Left kidney (tissue), 2 donors: ENCODE results near the gene TMEM8B. TPM values are rescaled to one million over a fixed set of nuclear protein-coding genes. Genes with fewer than 3 reads are reported as not detected.
A peak's percentile ranks its signal among the peaks of the same experiment; 100 is the strongest.
"Not testable (repeated sequence)": the region's sequence is repeated elsewhere in the genome, so short reads cannot be mapped to it uniquely, and the experiment has no call there.

Source experiments
- DNase-seq: peaks from one replicate; pipeline ENCODE4 v3.0.0-alpha.2; 2013
- polyA plus RNA-seq: library from polyadenylated mRNA; unstranded; fragments of 120-200 nt; gene quantifications from one replicate; pipeline ENCODE4 v1.2.1, GENCODE V29; 2013; ENCODE audit not compliant: insufficient read length

Gene TMEM8B
- polyA plus RNA-seq, 1 donor: 27.7 TPM

DNA sequence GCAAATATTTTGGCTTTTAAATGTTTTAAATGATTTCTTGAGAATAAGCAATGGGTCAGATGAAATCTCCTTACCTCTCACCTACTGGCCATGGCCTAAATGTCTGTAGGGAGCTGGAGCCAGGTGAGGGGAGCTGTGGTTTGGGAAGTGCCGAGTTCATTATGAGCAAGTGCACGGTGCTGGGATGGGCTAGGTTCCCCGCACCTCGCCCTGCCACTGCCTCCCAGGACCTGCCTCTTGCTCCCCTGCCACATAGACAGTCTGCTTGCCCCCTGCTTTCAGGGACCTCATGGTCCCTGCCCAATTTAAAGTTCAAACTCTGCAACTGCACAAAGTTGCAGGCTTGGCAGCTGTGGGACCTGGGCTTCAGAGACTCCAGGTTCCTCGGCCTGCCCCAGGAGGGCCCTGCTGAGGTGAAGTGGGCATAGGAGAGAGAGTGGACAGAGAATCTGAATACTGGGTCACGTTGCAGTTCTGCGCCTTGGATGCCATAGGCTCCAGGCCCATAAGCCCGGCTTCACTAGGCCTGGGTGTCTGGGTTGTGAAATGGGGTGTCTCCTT lies 35.7 kb downstream of the TMEM8B start:
- no peak for DNase-seq

DNA sequence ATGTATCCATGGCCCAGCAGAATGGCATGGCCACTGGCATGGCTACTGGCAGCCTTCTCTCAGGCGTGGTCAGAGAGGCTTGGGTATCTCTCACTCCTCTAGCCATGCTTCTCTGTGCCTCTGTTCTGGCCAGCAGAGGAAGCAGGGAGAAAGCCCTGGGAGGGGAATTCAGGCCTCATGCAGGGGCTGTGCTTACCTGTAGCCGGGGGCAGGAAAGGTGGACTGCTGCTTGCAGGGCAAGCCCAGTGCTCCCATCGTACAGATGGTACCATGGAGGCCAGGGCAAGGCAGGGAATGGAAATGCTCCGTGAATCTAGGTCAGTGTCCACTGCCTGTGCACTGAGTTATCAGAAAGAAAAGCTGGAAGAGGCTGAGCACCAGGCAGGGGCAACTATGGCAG lies 38.5 kb downstream of the TMEM8B start:
- no peak for DNase-seq

DNA sequence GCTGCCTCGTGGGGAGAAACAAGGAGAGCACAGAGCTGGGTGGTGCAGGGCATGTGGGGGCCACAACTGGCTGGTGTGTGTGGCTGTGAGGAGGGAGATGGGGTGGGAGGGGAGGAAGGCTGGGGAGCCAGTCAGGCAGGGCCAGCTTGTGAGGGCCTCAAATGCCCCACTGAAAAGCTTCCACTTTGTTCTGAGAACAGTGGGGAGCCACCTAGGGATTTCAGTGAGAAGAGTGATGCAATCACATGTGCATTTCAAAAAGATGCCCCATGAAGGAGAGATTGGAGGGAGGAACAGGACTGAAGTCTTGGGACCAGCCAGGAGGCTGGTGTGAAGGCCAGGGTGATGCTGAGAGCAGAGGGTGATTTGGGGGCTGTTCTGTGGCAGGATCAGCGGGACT lies 39.9 kb downstream of the TMEM8B start:
- no peak for DNase-seq

DNA sequence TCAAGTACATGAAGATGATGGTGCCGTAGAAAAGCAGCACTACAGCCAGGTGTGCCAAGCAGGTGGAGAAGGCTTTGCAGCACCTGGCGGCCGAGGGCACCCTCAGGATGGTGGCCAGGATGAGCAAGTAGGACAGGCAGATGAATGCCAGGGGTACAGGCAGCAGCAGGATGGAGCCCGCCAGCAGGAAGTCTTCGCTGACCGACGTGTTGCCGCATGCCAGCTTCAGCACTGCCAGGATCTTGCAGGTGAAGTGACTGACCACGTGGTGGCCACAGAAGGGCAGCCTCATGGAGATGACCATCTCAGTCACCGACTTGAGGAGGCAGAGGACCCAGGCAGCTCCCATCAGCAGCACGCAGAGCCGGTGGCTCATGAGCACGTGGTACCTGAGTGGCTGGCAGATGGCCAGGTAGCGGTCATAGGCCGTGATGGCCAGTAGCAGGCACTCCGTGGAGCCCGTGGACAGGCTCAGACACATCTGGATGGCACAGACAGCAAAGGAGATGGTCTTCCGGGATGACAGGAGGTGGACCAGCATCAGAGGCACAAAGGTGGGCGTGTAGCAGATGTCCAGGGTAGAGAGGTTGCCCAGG lies 40.7 kb downstream of the TMEM8B start:
- no peak for DNase-seq

DNA sequence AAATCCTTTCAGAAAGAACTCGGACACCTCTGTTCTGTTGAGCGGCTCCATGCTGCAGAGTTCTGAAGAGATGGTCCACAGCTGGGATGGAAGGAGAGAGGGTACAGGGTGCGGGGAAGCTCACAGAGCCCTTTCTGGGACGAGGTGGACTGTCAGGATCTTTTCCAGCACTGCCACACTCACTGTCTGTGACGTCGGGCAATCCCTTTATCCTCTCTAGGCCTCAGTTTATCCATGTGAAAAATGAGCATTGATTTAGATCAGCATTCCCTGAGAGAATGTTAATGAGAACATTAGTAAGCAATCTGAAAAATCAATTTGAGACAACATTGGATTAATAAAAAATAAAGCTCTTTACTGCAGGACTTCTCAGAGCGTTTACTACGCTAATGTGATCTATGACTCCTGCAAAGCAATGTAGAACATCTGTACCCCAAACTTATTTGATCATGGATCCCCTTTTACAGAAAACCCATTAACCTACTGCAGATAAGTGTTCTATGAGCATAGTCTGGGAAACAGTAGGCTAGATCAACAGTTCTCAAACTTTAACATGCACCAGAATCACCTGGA lies 41.4 kb downstream of the TMEM8B start, which contains the start of gene OR13J1:
TSS of gene OR13J1 (minus strand) at position 51 of the 573 bp plus-strand sequence. CDS start at position 51, 0 bp downstream.
- no peak for DNase-seq

DNA sequence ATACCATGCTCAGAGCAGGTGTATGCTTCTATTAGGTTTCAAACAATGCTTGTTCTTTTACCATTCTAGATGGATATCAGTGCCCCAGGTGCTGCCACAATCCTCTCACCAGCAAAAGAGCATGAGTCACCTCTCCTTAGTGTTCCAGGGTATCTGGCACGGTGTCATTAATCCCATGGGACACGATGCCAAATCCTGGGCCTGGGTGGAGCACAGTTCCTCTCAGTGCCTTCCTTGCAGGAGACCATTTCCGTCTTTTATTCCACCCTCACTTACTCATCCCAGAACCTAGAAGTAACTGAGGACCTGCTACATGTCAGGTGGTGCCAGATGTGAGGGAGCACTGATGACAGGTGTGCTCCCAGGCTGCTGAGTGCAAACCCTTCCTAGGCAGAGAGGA lies 42.5 kb downstream of the TMEM8B start:
- no peak for DNase-seq

DNA sequence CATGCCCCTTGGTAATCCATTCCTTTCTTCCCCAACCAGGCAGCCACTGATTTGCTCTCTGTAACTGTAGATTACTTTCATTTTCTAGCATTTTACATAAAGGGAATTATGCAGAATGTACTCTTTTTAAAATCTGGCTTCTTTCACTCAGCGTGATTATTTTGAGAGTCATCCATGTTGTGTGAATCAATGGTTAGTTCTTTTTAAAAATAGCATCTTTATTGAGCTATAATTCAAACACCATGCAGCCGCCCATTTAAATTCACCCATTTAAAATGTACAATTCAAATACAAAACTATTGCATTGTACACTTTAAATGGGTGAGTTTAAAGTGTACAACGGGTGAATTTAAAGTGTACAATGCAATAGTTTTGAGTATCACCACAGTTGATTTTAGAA lies 43.5 kb downstream of the TMEM8B start:
- DNase-seq: no peak

DNA sequence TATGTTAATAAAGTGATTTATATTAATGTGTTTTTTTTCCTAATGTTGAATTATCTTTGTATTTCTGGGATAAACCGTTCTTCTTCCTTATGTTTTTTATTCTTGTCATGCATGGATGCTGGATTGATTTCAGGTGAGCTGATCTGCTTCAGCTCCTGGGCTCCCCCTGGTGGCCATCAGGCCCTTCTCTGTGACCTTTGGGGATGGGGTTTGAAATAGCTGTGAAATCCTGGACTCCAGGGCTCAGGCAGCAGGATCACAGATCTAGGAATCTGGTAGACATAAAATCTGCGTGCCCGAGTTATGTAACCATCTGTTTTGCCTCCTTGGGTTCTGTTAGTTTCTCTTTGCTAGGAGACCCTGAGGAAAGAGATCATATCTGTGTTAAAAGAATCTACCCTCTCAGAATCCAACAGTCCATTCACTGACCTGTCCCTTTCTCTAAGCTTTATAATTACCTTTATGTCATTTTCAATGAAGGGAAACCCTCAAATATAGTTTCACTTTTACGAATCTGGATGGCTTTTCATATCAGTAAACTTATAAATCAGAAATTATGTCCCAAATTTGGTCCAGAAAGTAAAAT lies 53.3 kb downstream of the TMEM8B start:
- DNase-seq: peak; percentile 70

DNA sequence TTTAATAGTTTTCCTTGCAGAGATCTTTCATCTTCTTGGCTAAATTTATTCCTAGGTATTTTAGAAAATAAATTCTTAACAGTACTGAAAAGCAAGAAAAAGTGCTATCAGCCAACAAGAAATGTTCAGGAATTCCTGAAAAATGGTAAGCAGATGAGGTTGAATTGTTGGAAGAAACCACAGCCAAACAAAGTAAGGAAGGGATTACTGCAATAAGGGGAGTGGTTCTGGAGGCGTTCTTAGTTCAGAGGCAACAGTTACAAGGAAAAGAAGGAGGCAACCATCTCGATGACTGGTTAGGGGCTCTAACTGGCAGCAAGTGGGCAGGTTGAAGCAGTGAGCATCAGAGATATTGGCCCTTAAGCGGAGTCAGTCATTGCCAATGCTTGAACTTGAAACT lies 54.0 kb downstream of the TMEM8B start:
- no peak for DNase-seq

DNA sequence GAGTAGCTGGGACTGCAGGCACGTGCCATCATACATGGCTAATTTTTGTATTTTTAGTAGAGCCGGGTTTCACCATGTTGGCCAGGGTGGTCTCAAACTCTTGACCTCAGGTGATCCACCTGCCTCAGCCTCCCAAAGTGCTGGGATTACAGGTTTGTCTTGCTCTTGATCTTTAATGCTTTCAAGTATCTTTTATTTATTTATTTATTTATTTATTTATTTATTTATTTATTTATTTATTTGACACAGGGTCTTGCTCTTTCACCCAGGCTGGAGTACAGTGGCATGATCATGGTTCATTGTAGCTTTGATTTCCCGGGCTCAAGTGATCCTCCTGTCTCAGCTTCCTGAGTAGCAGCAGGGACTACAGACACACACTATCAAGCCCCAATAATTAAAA lies 55.9 kb downstream of the TMEM8B start:
- not testable (repeated sequence) for DNase-seq

DNA sequence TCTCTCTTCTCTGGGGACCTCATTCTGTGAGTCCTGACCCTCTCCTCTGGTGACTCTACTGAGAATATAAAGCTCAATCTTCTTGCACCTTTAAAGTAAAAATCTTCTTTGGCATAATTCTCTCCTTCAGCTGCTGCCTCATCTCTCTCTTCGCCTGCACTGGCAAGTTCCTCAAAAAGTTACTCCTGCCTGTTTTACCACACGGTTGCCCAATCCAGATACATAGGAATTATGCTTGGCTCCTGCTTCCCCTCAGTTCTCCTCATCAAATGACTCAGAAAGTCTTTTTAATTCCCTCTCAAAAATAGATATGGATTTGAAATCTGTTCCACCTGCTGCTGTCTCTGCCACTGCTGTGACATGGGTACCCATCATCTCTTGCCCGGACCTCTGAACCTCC lies 62.6 kb downstream of the TMEM8B start:
- DNase-seq: no peak

DNA sequence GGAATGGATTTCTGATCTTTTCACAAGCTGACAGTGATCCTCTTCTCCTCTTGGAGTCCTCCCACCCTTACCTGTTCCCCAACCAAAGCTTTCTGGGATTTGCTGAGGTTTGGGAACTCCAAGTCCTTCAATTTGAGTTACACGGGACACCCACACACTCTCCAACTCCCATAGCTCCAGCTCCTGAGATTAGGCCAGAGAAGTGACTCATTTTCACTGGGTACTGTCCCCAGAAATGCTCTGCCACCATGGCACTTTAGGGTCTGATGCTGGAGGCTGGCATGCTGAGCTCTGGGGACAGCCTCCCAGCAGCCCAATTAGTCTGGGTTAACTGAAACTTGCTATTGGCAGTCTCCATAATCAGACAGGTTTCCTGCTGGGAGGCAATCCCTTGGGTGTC lies 63.0 kb downstream of the TMEM8B start:
- no peak for DNase-seq

DNA sequence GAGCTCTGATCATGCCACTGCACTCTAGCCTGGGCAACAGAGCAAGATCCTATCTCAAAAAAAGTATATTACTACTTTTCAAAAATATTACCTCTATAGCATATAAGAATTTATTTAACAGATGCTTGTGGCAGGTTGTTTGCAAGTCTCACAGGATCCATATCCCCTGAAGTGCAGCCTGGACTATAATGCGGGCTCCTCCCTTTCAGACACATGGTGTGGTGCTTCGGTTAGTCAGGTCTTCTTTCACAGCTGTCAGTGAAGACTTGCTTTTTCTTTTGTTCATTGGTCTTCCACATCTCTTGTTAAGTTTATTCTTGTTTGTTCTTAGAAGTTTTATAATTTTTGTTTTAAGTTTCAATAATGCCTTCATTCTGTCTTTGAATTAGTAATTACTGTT lies 67.5 kb downstream of the TMEM8B start:
- DNase-seq: no peak

DNA sequence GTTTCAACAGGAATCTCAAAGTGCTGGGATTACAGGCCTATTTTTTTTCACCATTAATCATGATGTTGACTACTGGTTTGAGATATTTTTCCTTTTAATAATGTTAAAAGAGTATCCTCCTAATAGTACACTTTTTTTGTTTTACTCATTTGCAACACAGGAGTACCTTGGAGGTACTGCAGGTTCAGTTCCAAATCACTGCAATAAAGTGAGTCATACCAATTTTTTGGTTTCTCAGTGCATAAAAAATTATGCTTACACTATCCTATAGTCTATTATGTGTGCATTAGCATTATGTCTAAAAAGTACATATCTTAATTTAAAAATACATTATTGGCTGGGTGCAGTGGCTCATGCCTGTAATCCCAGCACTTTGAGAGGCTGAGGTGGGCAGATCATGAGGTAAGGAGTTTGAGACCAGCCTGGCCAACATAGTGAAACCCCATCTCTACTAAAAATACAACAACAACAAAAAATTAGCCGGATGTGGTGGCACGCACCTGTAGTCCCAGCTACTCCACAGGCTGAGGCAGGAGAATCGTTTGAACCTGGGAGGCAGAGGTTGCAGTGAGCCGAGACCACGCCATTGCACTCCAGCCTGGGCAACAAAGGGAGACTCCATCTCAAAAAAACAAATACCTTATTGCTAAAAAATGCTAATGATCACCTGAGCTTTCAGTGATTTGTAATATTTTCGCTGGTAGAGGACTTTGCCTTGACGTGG lies 68.5 kb downstream of the TMEM8B start:
- not testable (repeated sequence) for DNase-seq

DNA sequence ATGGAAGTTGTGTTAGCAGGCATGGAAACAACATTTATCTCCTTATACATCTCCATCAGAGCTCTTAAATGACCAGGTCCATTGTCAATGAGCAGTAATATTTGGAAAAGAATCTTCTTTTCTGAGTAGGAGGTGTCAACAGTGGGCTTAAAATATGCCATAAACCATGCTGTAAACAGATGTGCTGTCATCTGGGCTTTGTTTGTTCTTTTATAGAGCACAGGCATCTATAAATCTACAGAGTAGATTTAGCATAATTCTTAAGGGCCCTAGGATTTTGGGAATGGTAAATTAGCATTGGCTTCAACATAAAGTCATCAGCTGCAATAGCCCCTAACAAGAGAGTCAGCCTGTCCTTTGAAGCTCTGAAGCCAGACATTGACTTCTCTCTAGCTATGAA lies 69.3 kb downstream of the TMEM8B start:
- DNase-seq: no peak

DNA sequence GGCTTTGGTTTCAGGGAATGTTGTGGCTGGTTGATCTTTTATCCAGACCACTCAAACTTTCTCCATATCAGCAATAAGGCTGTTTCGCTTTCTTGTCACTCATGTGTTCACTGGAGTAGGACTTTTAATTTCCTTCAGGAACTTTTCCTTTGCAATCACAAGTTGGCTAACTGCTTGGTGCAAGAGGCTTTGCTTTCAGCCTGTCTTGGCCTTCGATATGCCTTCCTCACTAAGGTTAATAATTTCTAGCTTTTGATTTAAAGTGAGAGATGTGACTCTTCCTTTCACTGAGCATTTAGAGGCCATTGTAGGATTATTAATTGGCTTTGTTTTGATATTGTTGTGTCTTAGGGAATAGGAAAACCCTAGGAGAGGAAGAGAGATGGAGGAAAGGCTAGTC lies 70.0 kb downstream of the TMEM8B start:
- no peak for DNase-seq

DNA sequence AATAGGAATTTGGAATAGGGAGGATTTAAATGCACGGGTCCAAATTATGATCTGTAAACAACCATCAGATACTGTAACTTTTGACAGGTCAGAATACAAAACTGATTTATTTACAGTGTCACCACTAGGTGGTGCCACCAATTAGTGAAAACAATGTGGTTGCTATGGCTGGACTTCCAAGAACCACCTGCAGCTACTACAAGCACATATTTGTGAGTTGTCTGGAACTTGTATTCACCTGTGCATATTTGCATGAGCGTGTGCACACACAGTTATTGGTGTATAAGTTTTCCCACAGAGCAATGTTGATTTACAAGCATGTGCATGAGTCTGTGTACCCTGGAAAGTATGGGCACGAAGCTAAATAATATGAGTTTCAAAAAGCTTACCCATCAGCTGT lies 74.0 kb downstream of the TMEM8B start:
- DNase-seq: no peak

DNA sequence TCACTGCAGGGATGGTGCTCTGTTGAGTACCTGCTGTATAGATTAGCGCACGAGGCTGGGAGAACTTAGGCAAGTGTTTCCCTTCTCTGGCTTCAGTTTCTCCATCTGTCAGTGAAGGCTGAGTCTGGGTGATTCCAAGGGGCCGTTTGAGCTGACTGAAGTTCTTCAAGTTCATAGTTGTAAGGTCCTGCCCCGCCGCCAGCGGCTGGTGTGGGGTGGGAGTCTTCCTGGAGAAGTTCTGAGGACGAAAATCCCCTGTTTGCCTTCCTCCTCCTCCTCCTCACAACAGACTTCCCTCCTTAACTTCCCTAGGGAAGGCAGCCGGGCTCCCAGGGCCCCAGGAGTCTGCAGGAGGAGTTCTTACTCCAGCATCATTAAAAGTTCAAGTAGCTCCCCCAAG lies 75.3 kb downstream of the TMEM8B start:
- DNase-seq: no peak

DNA sequence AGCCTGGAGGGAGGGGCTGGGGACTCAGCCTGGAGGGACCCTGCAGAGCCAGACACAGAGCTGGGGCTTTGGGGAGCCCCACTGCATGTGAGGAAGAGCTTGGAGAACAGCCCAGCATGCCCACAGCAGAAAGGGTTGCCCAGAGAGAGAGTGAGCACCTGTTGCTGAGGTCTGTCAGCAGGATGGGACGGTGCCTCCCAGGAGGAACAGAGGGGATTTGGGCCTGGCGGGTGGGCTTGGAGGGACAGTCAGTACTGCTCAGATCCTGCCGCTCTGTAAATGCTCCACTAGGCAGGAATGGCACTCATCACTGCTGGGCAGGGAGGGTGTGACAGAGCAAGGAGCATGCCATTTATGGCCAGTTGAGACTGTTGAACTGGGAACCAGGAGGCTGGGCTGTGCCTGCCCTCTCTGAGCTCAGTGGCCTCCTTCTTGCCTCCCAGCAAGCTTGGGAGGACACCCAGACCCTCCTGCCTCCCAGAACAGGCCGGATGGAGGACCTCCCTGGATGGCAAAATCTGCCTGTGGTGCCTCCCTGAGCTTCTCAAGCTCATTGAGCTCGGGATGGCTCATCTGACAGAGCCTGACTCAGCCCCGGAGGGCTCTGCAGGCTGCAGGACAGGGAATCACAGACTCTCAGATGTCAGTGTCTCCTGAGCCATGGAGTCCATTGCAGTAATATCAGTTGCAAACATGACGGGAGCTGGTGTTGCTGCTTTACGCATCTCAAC lies 76.2 kb downstream of the TMEM8B start:
- DNase-seq: no peak

DNA sequence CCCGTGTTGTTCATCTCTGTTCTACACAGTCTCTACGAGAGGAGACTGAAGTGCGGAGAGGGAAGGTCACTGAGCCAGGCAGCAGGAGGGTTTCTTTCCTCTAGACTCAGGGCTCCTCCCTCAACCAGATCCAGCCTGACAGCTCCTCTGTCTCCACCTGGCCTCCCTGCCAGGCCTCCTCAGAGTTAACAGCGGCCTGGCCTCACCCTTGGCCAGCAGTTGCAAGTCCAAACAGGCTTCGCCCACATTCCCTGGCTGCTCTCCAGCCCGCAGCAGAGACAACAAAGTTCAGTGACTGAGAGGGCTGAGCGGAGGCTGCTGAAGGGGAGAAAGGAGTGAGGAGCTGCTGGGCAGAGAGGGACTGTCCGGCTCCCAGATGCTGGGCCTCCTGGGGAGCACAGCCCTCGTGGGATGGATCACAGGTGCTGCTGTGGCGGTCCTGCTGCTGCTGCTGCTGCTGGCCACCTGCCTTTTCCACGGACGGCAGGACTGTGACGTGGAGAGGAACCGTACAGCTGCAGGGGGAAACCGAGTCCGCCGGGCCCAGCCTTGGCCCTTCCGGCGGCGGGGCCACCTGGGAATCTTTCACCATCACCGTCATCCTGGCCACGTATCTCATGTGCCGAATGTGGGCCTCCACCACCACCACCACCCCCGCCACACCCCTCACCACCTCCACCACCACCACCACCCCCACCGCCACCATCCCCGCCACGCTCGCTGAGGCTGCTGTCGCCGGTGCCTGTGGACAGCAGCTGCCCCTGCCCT lies 77.1 kb downstream of the TMEM8B start, which contains the start of gene HRCT1:
TSS of gene HRCT1 (plus strand) at position 291 of the 768 bp plus-strand sequence. CDS start at position 377, 86 bp downstream.
- no peak for DNase-seq
